Measurements from ENCODE around the gene MAP2K6. TPM values are rescaled to one million over a fixed set of nuclear protein-coding genes. Genes with fewer than 3 reads are reported as not detected.

MAP2K6 gene
- total RNA-seq, 1 experiment from 2014 or later, result 17.7 TPM

GRCh38 chr17:69373069-69373468 lies 41.4 kb upstream of the MAP2K6 start:
- H2AK5ac ChIP-seq (ENCODE audit: insufficient read length, low read length), result no peak overlapping the region
- no peak overlapping the region for H3T11ph ChIP-seq (ENCODE audit: low read length)
- H3K4me3 Mint-ChIP-seq, result no peak overlapping the region
- H3K9me3 Mint-ChIP-seq, result no peaks in the 10 kb centered on the region
- no peak overlapping the region for H2BK5ac ChIP-seq (ENCODE audit: insufficient read length, low read length)
- H3K27me3 ChIP-seq (ENCODE audit: insufficient read depth, low read length), result no peaks in the 10 kb centered on the region
- TF ChIP-seq CTCF (conservative IDR thresholded peaks at IDR 0.05), result no peak
- H3K27ac Mint-ChIP-seq, result no peak overlapping the region
- no peak for DNase-seq
- H3K4me1 ChIP-seq (ENCODE audit: insufficient read depth, low read length), result peaks cover 3% of the 10 kb centered on the region; the same call in 1 of the 2 replicates
- no peak overlapping the region for H4K91ac ChIP-seq (ENCODE audit: insufficient read length, low read depth, low read length)
- no peaks in the 10 kb centered on the region for H3K9me3 ChIP-seq (ENCODE audit: control insufficient read depth, low read depth, low read length)
- no peaks in the 10 kb centered on the region for H3K79me1 ChIP-seq (ENCODE audit: insufficient read depth, low read depth, low read length, poor library complexity, severe bottlenecking)
- H4K8ac ChIP-seq (replicated peaks; ENCODE audit: insufficient read length, low read depth, low read length), result no peak overlapping the region
- H3K27ac ChIP-seq (ENCODE audit: insufficient read length, low read depth, low read length), result no peak overlapping the region
- H3K18ac ChIP-seq (ENCODE audit: insufficient read length, low read depth, low read length), result no peak overlapping the region
- no peak overlapping the region for H3K14ac ChIP-seq (ENCODE audit: insufficient read depth, low read length)
- H3K23ac ChIP-seq (ENCODE audit: insufficient read length, low read depth, low read length), result no peak overlapping the region
- no peak overlapping the region for H3K4me2 ChIP-seq (ENCODE audit: insufficient read depth, insufficient read length, low read length)
- no peak overlapping the region for H4K5ac ChIP-seq (ENCODE audit: insufficient read length, low read depth, low read length)
- no peak overlapping the region for H3K4ac ChIP-seq (ENCODE audit: low read depth, low read length)
- H4K20me1 ChIP-seq (ENCODE audit: control insufficient read depth, insufficient read depth, insufficient read length), result no peaks in the 10 kb centered on the region
- no peak overlapping the region for H2BK120ac ChIP-seq (ENCODE audit: low read depth, low read length, poor library complexity, severe bottlenecking)
- H2BK15ac ChIP-seq (ENCODE audit: low read depth, low read length), result no peak overlapping the region
- no peak overlapping the region for H2AFZ ChIP-seq (ENCODE audit: low read length)
- no peak overlapping the region for H2BK20ac ChIP-seq (ENCODE audit: low read depth, low read length, poor library complexity, severe bottlenecking)
- no peaks in the 10 kb centered on the region for H3K23me2 ChIP-seq (ENCODE audit: insufficient read length, low read depth, low read length, poor library complexity, severe bottlenecking)
- peaks cover 11 to 21% of the 10 kb centered on the region in 2 experiments for H3K4me1 Mint-ChIP-seq
- H3K79me2 ChIP-seq (ENCODE audit: insufficient read depth, low read length), result no peaks in the 10 kb centered on the region
- no peak overlapping the region for H3K56ac ChIP-seq (ENCODE audit: insufficient read length, low read depth, low read length)
- WGBS (ENCODE audit: extremely low coverage, insufficient read length, low lambda C conversion rate), result no CpG with 5 or more reads among the region's 2 CpGs
- no peaks in the 10 kb centered on the region for H3K36me3 Mint-ChIP-seq (ENCODE audit: insufficient read depth in 1 of 3, low read depth in 3 of 3)
- H3K27me3 Mint-ChIP-seq (ENCODE audit: low read depth), result no peaks in the 10 kb centered on the region
- H3K9ac ChIP-seq (ENCODE audit: extremely low read depth, insufficient read length, low read length), result no peak overlapping the region
- no peak overlapping the region for H2BK12ac ChIP-seq (ENCODE audit: insufficient read length, low read depth, low read length)
